Tibial nerve (tissue), 4 donors: ENCODE data around the gene CDH13. TPM values are rescaled to one million over a fixed set of nuclear protein-coding genes. Genes with fewer than 3 reads are reported as not detected.
A peak's percentile ranks its signal among the peaks of the same experiment; 100 is the strongest.

ENCODE experiments used
- DNase-seq, 2 donors: peaks; one replicate each; pipeline ENCODE4 v3.0.0-alpha.2; 2019; ENCODE audit warnings: low spot score in 2 of 2
- H3K27ac ChIP-seq, 4 donors: fragments of 200-600 bp; sonication (generic) in 3 of 4; one replicate each; pipeline ENCODE4 v1.5.1; 2017 to 2019; ENCODE audit warnings: mild to moderate bottlenecking in 1 of 4
- H3K27me3 ChIP-seq, 2 donors: fragments of 200-600 bp; sonication (generic) in 1 of 2; one replicate each; pipeline versions ENCODE4 v1.5.1 to v1.6.0; 2017 to 2019
- H3K36me3 ChIP-seq, 3 donors: fragments of 200-600 bp; sonication (generic); one replicate each; pipeline ENCODE4 v1.5.1; 2018 to 2019
- H3K4me1 ChIP-seq, 4 donors: fragments of 200-600 bp; sonication (generic) in 3 of 4; one replicate each; pipeline ENCODE4 v1.5.1; 2017 to 2019
- H3K4me3 ChIP-seq, 4 donors: fragments of 200-600 bp; sonication (generic) in 3 of 4; one replicate each; pipeline ENCODE4 v1.5.1; 2017 to 2019; ENCODE audit warnings: mild to moderate bottlenecking in 1 of 4, moderate library complexity in 1 of 4
- H3K9me3 ChIP-seq, 4 donors: fragments of 200-600 bp; sonication (generic) in 3 of 4; one replicate each; pipeline ENCODE4 v1.5.1; 2017 to 2019
- EP300 ChIP-seq, 2 donors: sonication (generic); formaldehyde crosslinking; IDR thresholded peaks; one replicate each; pipeline ENCODE4 v1.6.1; 2017; ENCODE audit warnings: antibody characterized with exemption in 2 of 2, mild to moderate bottlenecking in 1 of 2
- POLR2A ChIP-seq, 2 donors: fragments of 450-650 bp; IDR thresholded peaks; one replicate each; pipeline ENCODE4 v1.6.1; 2017; ENCODE audit warnings: antibody characterized with exemption in 2 of 2, mild to moderate bottlenecking in 2 of 2, moderate library complexity in 2 of 2
- WGBS, 2 donors: methylation state at CpG; one replicate each; pipeline ENCODE4 v1.1.5; 2018; 5-methylcytosine and 5-hydroxymethylcytosine counted together
- total RNA-seq, 4 donors: library from RNA; depleted of rRNA; stranded (reverse); fragments of >200 nt; gene quantifications; one replicate each; pipeline ENCODE4 v1.1.0, GENCODE V29; 2016
- TF ChIP-seq, protein P1 (sequence below), 5 experiments: fragments of 200-600 bp in 3 of 5; fragments of 450-650 bp in 2 of 5; sonication (generic) in 3 of 5; IDR thresholded peaks; one replicate each; pipeline ENCODE4 v1.5.1; 2016 to 2019; ENCODE audit warnings: antibody characterized with exemption in 5 of 5, mild to moderate bottlenecking in 3 of 5, moderate library complexity in 2 of 5

The CDH13 gene
- total RNA-seq, 4 donors from 2014 or later = 4.1 to 14.4 (median 5.8) TPM

DNA sequence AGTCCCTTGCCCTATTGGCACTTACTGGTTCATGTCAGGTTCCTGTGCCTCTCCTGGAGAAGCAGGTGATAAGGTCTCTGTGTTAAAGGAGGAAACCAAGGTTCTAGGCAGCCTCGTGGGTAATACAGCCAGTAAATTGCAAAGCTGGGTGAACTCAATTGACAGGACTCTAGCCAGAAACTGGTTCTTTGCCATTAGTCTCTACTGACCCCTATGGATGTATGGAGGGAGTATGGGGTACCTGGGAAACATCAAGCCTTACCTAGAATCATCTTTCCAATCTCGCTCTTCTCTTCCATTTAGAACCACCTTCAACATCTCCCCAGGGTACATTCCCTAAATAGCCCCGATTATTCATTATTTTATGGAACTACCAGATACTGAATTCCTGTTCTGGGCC is 169.3 kb downstream of the CDH13 start:
- Histone ChIP-seq H3K4me3 (no peak overlapping the region), H3K27ac (no peak overlapping the region), H3K36me3 (no peaks in the 10 kb centered on the region), H3K4me1 (no peaks in the 10 kb centered on the region), H3K9me3 (peaks cover 0 to 3% (median 0%) of the 10 kb centered on the region in 4 donors), H3K27me3 (no peaks in the 10 kb centered on the region)
- DNase-seq = no peak
- TF ChIP-seq EP300 (IDR thresholded peaks at IDR 0.05) = no peak
- TF ChIP-seq, protein P1, sequence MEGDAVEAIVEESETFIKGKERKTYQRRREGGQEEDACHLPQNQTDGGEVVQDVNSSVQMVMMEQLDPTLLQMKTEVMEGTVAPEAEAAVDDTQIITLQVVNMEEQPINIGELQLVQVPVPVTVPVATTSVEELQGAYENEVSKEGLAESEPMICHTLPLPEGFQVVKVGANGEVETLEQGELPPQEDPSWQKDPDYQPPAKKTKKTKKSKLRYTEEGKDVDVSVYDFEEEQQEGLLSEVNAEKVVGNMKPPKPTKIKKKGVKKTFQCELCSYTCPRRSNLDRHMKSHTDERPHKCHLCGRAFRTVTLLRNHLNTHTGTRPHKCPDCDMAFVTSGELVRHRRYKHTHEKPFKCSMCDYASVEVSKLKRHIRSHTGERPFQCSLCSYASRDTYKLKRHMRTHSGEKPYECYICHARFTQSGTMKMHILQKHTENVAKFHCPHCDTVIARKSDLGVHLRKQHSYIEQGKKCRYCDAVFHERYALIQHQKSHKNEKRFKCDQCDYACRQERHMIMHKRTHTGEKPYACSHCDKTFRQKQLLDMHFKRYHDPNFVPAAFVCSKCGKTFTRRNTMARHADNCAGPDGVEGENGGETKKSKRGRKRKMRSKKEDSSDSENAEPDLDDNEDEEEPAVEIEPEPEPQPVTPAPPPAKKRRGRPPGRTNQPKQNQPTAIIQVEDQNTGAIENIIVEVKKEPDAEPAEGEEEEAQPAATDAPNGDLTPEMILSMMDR (IDR thresholded peaks at IDR 0.05) = peak in 1 of 5 experiments; percentile 7
- WGBS, 2 donors = 68 to 84% methylated on average over 3 of the region's 3 CpGs

DNA sequence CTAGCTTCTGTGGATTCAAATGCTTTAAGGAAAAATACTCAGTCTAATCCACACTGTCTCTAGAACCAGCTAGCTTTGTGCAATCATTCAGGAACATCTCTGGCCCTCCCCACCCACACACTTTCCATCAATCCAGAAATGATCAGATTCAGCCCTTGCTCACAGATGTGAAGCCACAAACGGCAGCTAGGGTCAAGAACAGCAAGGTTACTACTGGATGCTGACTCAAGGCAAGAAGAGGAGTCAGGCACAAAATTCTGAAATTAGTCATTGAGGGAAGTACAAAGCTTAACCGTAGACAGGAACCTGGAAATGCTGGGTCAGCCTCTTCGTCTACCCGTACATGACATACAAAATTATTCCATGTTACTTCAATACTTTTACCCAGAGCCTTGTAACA is 174.6 kb downstream of the CDH13 start:
- H3K36me3 ChIP-seq = no peaks in the 10 kb centered on the region
- H3K27me3 ChIP-seq = no peaks in the 10 kb centered on the region
- no peak overlapping the region for H3K4me3 ChIP-seq
- WGBS, 2 donors = 77 to 84% methylated on average over 4 of the region's 4 CpGs
- no peaks in the 10 kb centered on the region for H3K4me1 ChIP-seq
- DNase-seq = no peak
- TF ChIP-seq, protein P1 (IDR thresholded peaks at IDR 0.05) = no peak
- TF ChIP-seq POLR2A (IDR thresholded peaks at IDR 0.05) = no peak
- no peak for TF ChIP-seq EP300 (IDR thresholded peaks at IDR 0.05)
- H3K27ac ChIP-seq = no peak overlapping the region
- H3K9me3 ChIP-seq = no peaks in the 10 kb centered on the region

DNA sequence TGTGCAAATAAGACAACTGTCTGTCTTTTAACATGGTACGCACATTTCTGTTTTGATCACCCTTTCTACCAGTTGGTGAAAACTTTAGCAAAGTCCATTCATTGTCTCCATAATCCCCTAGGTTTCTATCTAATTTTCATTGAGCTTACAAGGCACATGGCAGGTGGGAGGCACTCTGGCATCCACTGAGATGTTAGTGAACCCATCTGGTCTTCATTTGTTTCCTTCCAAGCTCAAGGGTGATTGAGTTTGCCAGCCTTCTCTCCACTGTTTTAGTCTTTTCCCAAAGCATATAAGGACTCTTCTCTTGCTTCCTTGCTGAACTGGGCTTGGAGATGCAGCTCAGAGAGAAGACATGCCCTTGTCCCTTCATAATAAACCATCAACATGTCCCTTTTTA is 179.1 kb downstream of the CDH13 start:
- H3K9me3 ChIP-seq = no peaks in the 10 kb centered on the region
- H3K4me3 ChIP-seq = no peak overlapping the region
- TF ChIP-seq, protein P1 (IDR thresholded peaks at IDR 0.05) = no peak
- TF ChIP-seq EP300 (IDR thresholded peaks at IDR 0.05) (no peak), POLR2A (IDR thresholded peaks at IDR 0.05) (no peak)
- H3K4me1 ChIP-seq = peaks cover 0 to 18% (median 4%) of the 10 kb centered on the region in 4 donors
- no peaks in the 10 kb centered on the region for H3K36me3 ChIP-seq
- H3K27me3 ChIP-seq = no peaks in the 10 kb centered on the region
- WGBS, 2 donors = 94 to 97% methylated on average over 1 of the region's 1 CpG
- no peak for DNase-seq
- no peak overlapping the region for H3K27ac ChIP-seq

GRCh38 chr16:82807311-82807710 is 180.5 kb downstream of the CDH13 start:
- Histone ChIP-seq H3K4me3 (no peak overlapping the region), H3K36me3 (no peaks in the 10 kb centered on the region), H3K9me3 (no peaks in the 10 kb centered on the region), H3K4me1 (peaks cover 0 to 18% (median 4%) of the 10 kb centered on the region in 4 donors), H3K27ac (no peak overlapping the region), H3K27me3 (no peaks in the 10 kb centered on the region)
- DNase-seq = no peak
- TF ChIP-seq, protein P1 (IDR thresholded peaks at IDR 0.05) = no peak
- no peak for TF ChIP-seq EP300 (IDR thresholded peaks at IDR 0.05)
- no peak for TF ChIP-seq POLR2A (IDR thresholded peaks at IDR 0.05)
- 24 to 31% methylated on average over 3 of the region's 3 CpGs for WGBS, 2 donors

- Histone ChIP-seq H3K4me1 (peaks cover 0 to 18% (median 4%) of the 10 kb centered on the region in 4 donors), H3K27ac (no peak overlapping the region), H3K27me3 (no peaks in the 10 kb centered on the region), H3K36me3 (no peaks in the 10 kb centered on the region), H3K4me3 (no peak overlapping the region), H3K9me3 (no peaks in the 10 kb centered on the region)
- WGBS, 2 donors = 21 to 31% methylated on average over 1 of the region's 1 CpG
- no peak for DNase-seq
- TF ChIP-seq, protein P1 (IDR thresholded peaks at IDR 0.05) = no peak
- TF ChIP-seq POLR2A (IDR thresholded peaks at IDR 0.05) = no peak
- no peak for TF ChIP-seq EP300 (IDR thresholded peaks at IDR 0.05)
Observed at GRCh38 chr16:82808036-82808435, 181.3 kb downstream of the CDH13 start.
